NT2/D1 (cell line): ENCODE measurements around the gene SYTL2.

Experiments
- YY1 ChIP-seq: IDR thresholded peaks from 2 replicates; pipeline ENCODE4 v1.6.1; 2011; ENCODE audit not compliant: insufficient read length, insufficient read depth
- ZNF274 ChIP-seq: IDR thresholded peaks from 2 replicates; pipeline ENCODE4 v1.6.1; 2011; ENCODE audit warnings: mild to moderate bottlenecking, low read depth, low read length

DNA sequence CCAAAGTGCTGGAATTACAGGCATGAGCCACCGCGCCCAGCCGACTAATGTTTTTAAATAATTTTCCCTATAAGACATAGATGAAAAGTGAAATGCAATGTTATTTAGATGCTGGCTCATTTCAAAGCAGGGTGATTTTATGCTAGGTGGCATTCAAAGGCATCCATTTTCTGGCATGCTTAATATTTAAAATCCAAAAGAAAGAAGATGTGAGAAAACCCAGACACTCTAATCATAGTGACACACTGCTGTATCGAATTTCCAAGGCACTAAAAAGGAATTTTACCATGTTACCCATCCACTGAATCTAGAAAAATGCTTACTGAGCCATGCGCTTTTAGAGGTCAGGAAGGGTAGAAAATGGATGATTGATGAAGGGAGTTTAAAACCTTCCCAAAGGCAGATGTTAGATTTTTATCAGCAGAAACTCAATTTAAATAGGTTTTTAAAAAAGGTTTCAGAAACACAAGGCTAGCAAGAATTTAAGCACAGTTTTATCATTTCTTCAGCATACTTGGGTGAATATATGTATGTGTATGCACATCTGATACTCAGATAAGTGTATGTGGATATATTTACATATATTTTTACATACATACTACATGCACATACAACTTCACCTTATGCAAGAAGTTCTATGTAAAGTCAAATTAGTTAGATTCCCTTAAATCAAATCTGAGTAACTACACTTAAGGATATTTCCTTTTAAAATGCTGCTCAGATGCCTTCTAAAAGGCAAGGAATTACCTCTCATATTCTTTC, 100.8 kb downstream of the SYTL2 start:
- TF ChIP-seq ZNF274: no peak
- no peak for TF ChIP-seq YY1
